Osteoblast (primary cell): ENCODE measurements around the gene FBXL17. TPM values are rescaled to one million over a fixed set of nuclear protein-coding genes. Genes with fewer than 3 reads are reported as not detected.
A peak's percentile ranks its signal among the peaks of the same experiment; 100 is the strongest.

ENCODE experiments used
- DNase-seq: peaks from one replicate; pipeline ENCODE4 v3.0.0; 2011; ENCODE audit warnings: low spot score, mixed read lengths; ENCODE audit not compliant: insufficient read length; ENCODE audit errors: missing footprints
- H2AFZ ChIP-seq: 2 replicates; pipeline ENCODE4 v1.6.0; 2011; ENCODE audit warnings: mild to moderate bottlenecking, low read length
- H3K27ac ChIP-seq: 2 replicates; pipeline ENCODE4 v1.5.1; 2011; ENCODE audit warnings: mild to moderate bottlenecking, low read depth, low read length, moderate library complexity
- H3K27me3 ChIP-seq: 2 replicates; pipeline ENCODE4 v1.6.0; 2012; ENCODE audit warnings: mild to moderate bottlenecking, control low read depth, inconsistent platforms, low read length, moderate library complexity; ENCODE audit not compliant: insufficient read depth
- H3K36me3 ChIP-seq: 2 replicates; pipeline ENCODE4 v1.5.1; 2011; ENCODE audit warnings: mild to moderate bottlenecking, low read length, control low read depth, moderate library complexity; ENCODE audit not compliant: insufficient read depth
- H3K4me1 ChIP-seq: 2 replicates; pipeline ENCODE4 v1.5.1; 2011; ENCODE audit warnings: mild to moderate bottlenecking, low read length, control low read depth, moderate library complexity; ENCODE audit not compliant: insufficient read depth
- H3K4me2 ChIP-seq: 2 replicates; pipeline ENCODE4 v1.6.0; 2011; ENCODE audit warnings: mild to moderate bottlenecking, low read length; ENCODE audit not compliant: insufficient read depth
- H3K4me3 ChIP-seq: fragments of 200-600 bp; sonication (generic); 3 replicates; pipeline ENCODE4 v1.5.1; 2012; ENCODE audit warnings: mild to moderate bottlenecking, low read length, inconsistent platforms; ENCODE audit not compliant: insufficient read depth
- H3K79me2 ChIP-seq: 2 replicates; pipeline ENCODE4 v1.6.0; 2012; ENCODE audit warnings: mild to moderate bottlenecking, low read length, control low read depth, inconsistent platforms; ENCODE audit not compliant: insufficient read depth
- H3K9me3 ChIP-seq: 2 replicates; pipeline ENCODE4 v1.5.1; 2011; ENCODE audit warnings: low read depth, low read length, control low read depth
- H4K20me1 ChIP-seq: 2 replicates; pipeline ENCODE4 v1.6.0; 2012; ENCODE audit warnings: mild to moderate bottlenecking, low read length, control low read depth; ENCODE audit not compliant: insufficient read depth
- total RNA-seq: library from RNA; depleted of rRNA; stranded (reverse); fragments of >200 nt; gene quantifications from 2 replicates; pipeline ENCODE4 v1.2.3, GENCODE V29; 2012
- TF ChIP-seq, protein P1 (sequence below): IDR thresholded peaks from 2 replicates; pipeline ENCODE4 v1.5.1; 2011; ENCODE audit warnings: mild to moderate bottlenecking, low read depth, low read length, moderate library complexity; ENCODE audit errors: extremely low read depth

The FBXL17 gene
- total RNA-seq, 1 donor, result 19.5 TPM

DNA sequence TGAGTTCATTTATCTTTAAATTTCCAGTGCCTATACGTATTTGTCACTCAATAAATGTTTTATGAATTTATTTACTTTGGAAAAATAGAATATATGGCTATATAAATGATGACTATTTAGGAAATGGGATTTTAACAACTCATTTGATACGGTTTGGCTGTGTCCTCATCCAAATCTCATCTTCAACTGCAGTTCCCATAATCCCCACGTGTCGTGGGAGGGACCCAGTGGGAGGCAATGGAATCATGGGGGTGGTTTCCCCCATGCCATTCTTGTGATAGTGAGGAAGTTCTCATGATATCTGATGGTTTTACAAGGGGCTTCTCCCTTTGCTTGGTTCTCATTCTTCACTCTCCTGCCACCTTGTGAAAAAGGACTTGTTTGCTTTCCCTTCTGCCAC lies 523.6 kb downstream of the FBXL17 start:
- Histone ChIP-seq H2AFZ (no peak overlapping the region), H3K27ac (no peak overlapping the region), H3K79me2 (no peaks in the 10 kb centered on the region), H3K4me2 (no peak overlapping the region), H3K36me3 (no peaks in the 10 kb centered on the region), H3K4me3 (no peak overlapping the region), H3K4me1 (no peaks in the 10 kb centered on the region), H4K20me1 (no peaks in the 10 kb centered on the region), H3K27me3 (no peaks in the 10 kb centered on the region), H3K9me3 (no peaks in the 10 kb centered on the region)
- TF ChIP-seq, protein P1, sequence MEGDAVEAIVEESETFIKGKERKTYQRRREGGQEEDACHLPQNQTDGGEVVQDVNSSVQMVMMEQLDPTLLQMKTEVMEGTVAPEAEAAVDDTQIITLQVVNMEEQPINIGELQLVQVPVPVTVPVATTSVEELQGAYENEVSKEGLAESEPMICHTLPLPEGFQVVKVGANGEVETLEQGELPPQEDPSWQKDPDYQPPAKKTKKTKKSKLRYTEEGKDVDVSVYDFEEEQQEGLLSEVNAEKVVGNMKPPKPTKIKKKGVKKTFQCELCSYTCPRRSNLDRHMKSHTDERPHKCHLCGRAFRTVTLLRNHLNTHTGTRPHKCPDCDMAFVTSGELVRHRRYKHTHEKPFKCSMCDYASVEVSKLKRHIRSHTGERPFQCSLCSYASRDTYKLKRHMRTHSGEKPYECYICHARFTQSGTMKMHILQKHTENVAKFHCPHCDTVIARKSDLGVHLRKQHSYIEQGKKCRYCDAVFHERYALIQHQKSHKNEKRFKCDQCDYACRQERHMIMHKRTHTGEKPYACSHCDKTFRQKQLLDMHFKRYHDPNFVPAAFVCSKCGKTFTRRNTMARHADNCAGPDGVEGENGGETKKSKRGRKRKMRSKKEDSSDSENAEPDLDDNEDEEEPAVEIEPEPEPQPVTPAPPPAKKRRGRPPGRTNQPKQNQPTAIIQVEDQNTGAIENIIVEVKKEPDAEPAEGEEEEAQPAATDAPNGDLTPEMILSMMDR, result no peak
- DNase-seq, result no peak

DNA sequence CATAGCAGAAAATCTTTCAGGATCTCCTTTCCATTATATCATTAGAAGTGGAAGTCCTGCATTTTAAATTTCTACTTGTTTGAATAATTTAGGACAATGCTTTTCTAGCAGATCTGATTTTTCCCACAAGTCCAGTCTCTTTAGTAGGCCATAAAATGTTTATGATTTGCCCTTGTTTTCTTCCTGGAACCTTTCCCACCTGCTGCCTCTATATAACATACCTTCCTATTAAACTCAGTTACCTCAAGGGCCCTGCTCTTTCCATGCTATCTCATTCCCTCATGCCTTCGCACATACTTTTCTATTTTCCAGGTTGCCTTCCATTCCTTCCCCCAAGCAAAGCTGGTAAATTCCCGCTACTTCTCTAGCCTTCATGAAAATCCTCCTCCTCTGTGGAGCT lies 524.1 kb downstream of the FBXL17 start:
- Histone ChIP-seq H3K36me3 (no peaks in the 10 kb centered on the region), H2AFZ (no peak overlapping the region), H3K4me1 (no peaks in the 10 kb centered on the region), H3K9me3 (no peaks in the 10 kb centered on the region), H3K4me2 (no peak overlapping the region), H3K27ac (no peak overlapping the region), H3K79me2 (no peaks in the 10 kb centered on the region), H3K4me3 (no peak overlapping the region), H3K27me3 (no peaks in the 10 kb centered on the region), H4K20me1 (no peaks in the 10 kb centered on the region)
- TF ChIP-seq, protein P1, result no peak
- no peak for DNase-seq

DNA sequence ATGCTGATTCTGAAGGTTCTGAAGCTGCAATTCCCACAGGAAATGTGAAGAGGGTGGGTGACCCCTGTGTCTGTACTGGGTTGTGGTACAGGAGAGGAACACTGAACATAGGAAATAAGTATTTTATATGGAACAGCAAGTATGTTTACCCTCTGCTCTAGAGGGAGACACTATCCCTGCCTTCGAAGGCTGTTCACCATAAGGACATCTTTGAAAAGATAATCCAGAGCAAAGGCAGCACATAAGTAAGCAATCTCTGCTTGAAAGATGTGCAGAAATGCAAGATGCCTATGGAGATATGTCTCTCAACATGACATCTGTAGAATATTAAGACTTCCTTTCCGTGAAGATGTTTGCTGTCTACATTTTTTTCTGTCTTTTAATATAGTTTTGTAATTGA lies 526.7 kb downstream of the FBXL17 start:
- no peak overlapping the region for H3K27ac ChIP-seq
- no peaks in the 10 kb centered on the region for H3K27me3 ChIP-seq
- H3K4me2 ChIP-seq, result no peak overlapping the region
- TF ChIP-seq, protein P1, result peak; percentile 15
- H3K79me2 ChIP-seq, result no peaks in the 10 kb centered on the region
- H2AFZ ChIP-seq, result no peak overlapping the region
- H3K4me3 ChIP-seq, result no peak overlapping the region
- no peaks in the 10 kb centered on the region for H4K20me1 ChIP-seq
- no peak for DNase-seq
- no peaks in the 10 kb centered on the region for H3K4me1 ChIP-seq
- no peaks in the 10 kb centered on the region for H3K9me3 ChIP-seq
- no peaks in the 10 kb centered on the region for H3K36me3 ChIP-seq

DNA sequence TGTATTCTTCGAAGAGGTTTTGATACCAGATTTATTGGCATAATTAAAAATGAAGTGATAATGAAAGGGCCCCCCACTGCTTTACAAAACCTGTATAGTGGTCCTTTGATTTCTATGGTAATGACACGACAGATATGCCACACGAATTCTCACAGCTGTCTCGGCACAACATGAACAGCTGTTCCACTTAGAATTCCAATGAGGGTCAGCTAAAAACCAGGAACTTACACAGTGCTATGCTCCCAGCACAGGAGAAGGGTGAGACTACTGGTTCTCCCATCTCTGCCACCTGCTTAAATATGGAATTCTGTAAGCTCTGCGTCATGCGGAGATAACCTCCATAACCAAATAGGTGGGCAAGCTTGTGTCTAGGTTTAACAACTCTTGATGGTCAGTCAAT lies 528.2 kb downstream of the FBXL17 start:
- Histone ChIP-seq H3K9me3 (no peaks in the 10 kb centered on the region), H2AFZ (no peak overlapping the region), H3K4me3 (no peak overlapping the region), H3K4me1 (no peaks in the 10 kb centered on the region), H3K27ac (no peak overlapping the region), H3K27me3 (no peaks in the 10 kb centered on the region), H3K36me3 (no peaks in the 10 kb centered on the region), H3K4me2 (no peak overlapping the region), H3K79me2 (no peaks in the 10 kb centered on the region), H4K20me1 (no peaks in the 10 kb centered on the region)
- TF ChIP-seq, protein P1, result no peak
- DNase-seq, result no peak
